GM12878 (cell line): ENCODE measurements around the gene ANXA2R.

Experiments used
- EP300 ChIP-seq, 2 experiments: fragments of 150-350 bp in 1 of 2; IDR thresholded peaks; 2 replicates each; pipeline ENCODE4 v1.6.1; 2011 to 2012; ENCODE audit warnings: low read depth in 2 of 2, low read length in 2 of 2, borderline replicate concordance in 1 of 2, improper control_type of control experiment in 1 of 2, inconsistent platforms in 1 of 2; ENCODE audit not compliant: control insufficient read depth in 1 of 2
- HDAC2 ChIP-seq: fragments of 200-600 bp; sonication (generic); IDR thresholded peaks from 2 replicates; pipeline ENCODE4 v1.6.1; 2017
- YY1 ChIP-seq: IDR thresholded peaks from 2 replicates; pipeline ENCODE4 v1.6.1; 2011; ENCODE audit warnings: low read depth, mild to moderate bottlenecking, low read length

DNA sequence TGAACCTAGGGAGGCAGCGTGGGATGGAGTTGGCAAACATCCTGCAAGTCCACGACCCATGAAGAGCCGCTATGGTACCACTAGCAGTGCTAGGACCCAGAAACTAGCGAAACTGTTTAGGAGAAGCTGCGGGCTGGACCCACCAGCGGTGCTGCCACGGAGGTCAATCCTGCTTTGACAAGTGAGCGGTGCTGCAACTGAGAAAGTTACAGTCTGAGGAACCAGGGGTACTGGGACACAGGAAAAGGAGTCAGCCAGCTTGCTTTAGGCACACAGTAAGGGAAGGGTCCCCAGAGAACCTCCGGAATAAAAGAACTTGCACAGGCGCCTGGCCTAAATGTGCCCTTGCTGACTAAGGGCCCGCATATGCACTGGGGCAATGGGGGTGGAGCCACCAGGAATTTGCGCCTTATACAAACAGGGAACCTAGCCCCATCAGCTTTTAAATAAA is 23.6 kb upstream of the ANXA2R start:
- TF ChIP-seq EP300 (IDR thresholded peaks at IDR 0.05; ENCODE audit: borderline replicate concordance in 1 of 2, control insufficient read depth in 1 of 2, low read depth in 2 of 2, low read length in 2 of 2) (no peak), YY1 (no peak), HDAC2 (no peak)
